Fibroblast of peridontal ligament (primary cell): Measurements from ENCODE around the gene FOXN3.

ENCODE experiments used
- DNase-seq: peaks from one replicate; pipeline ENCODE4 v3.0.0-alpha.2; 2010; ENCODE audit errors: extremely low read depth

The FOXN3 gene

GRCh38 chr14:89417091-89417464 lies at the start of gene FOXN3:
Gene FOXN3, minus strand, starts transcription at chr14:89417233. Its CDS starts 4,757 bp downstream, at chr14:89412476.
- peak; percentile 85 for DNase-seq

GRCh38 chr14:89466484-89466883 lies 49.5 kb upstream of the FOXN3 start:
- no peak for DNase-seq

- no peak for DNase-seq
These were observed 48.8 kb upstream of the FOXN3 start for GRCh38 chr14:89465876-89466275.

- DNase-seq, result no peak
These were observed 44.2 kb upstream of the FOXN3 start for GRCh38 chr14:89461256-89461655.

GRCh38 chr14:89458713-89459420 lies 41.8 kb upstream of the FOXN3 start:
- DNase-seq, result no peak

- DNase-seq, result no peak
These were observed 40.0 kb upstream of the FOXN3 start for GRCh38 chr14:89457007-89457406.

- no peak for DNase-seq
These were observed 38.4 kb upstream of the FOXN3 start for GRCh38 chr14:89455412-89455811.

- no peak for DNase-seq
These were observed 38.0 kb upstream of the FOXN3 start for GRCh38 chr14:89454996-89455395.

- DNase-seq, result no peak
These were observed 35.2 kb upstream of the FOXN3 start for GRCh38 chr14:89452281-89452680.

- DNase-seq, result no peak
These were observed 34.2 kb upstream of the FOXN3 start for GRCh38 chr14:89451229-89451628.

GRCh38 chr14:89447182-89447944 lies 30.3 kb upstream of the FOXN3 start:
- no peak for DNase-seq

GRCh38 chr14:89445273-89445973 lies 28.4 kb upstream of the FOXN3 start:
- no peak for DNase-seq

GRCh38 chr14:89444516-89445125 lies 27.6 kb upstream of the FOXN3 start:
- no peak for DNase-seq

- no peak for DNase-seq
These were observed 27.0 kb upstream of the FOXN3 start for GRCh38 chr14:89444044-89444443.

- peak; percentile 11 for DNase-seq
These were observed 26.1 kb upstream of the FOXN3 start for GRCh38 chr14:89443042-89443629.

- DNase-seq, result no peak
These were observed 25.2 kb upstream of the FOXN3 start for GRCh38 chr14:89442280-89442679.

- no peak for DNase-seq
These were observed 24.2 kb upstream of the FOXN3 start for GRCh38 chr14:89440986-89441909.

- DNase-seq, result no peak
These were observed 19.0 kb upstream of the FOXN3 start for GRCh38 chr14:89435892-89436656.

GRCh38 chr14:89435492-89435891 lies 18.5 kb upstream of the FOXN3 start:
- DNase-seq, result peak; percentile 54

GRCh38 chr14:89432226-89432625 lies 15.2 kb upstream of the FOXN3 start:
- no peak for DNase-seq
